Measurements from ENCODE around the gene TMEM170B. TPM values are rescaled to one million over a fixed set of nuclear protein-coding genes. Genes with fewer than 3 reads are reported as not detected.

TMEM170B gene
- total and polyA plus RNA-seq, 2 of the 8 experiments (the other 6 are each of a cell fraction or from before 2014, with no cell fraction given) = 0.80 to 4.3 TPM

- TF ChIP-seq MAX (IDR thresholded peaks at IDR 0.05) (0 out of 2 replicates have a peak, but pooled peaks have one; percentile 41), GABPA (IDR thresholded peaks at IDR 0.05; ENCODE audit: borderline replicate concordance, insufficient read depth, low read length) (no peak), ZNF274 (IDR thresholded peaks at IDR 0.05; ENCODE audit: borderline replicate concordance, extremely low read depth, low read length) (no peak), BACH1 (IDR thresholded peaks at IDR 0.05; ENCODE audit: low read length) (peak; percentile 94), SIRT6 (IDR thresholded peaks at IDR 0.05; ENCODE audit: low read length) (no peak), RXRA (IDR thresholded peaks at IDR 0.05; ENCODE audit: insufficient read depth, low read depth, low read length) (no peak), CEBPB (IDR thresholded peaks at IDR 0.05; ENCODE audit: low read depth, low read length) (no peak), RBBP5 (IDR thresholded peaks at IDR 0.05; ENCODE audit: borderline replicate concordance, low read depth, low read length) (peak; percentile 91), HDAC2 (IDR thresholded peaks at IDR 0.05; ENCODE audit: borderline replicate concordance in 1 of 2, low read depth in 2 of 2, low read length in 2 of 2) (peak; percentile 97 to 99; a peak in 3 of 4 replicates), SUZ12 (IDR thresholded peaks at IDR 0.05; ENCODE audit: low read length) (peak; percentile 41; the same call in 1 of the 2 replicates), BRCA1 (IDR thresholded peaks at IDR 0.05; ENCODE audit: low read depth, low read length) (no peak), SP4 (IDR thresholded peaks at IDR 0.05; ENCODE audit: low read length) (no peak), SIX5 (IDR thresholded peaks at IDR 0.05; ENCODE audit: low read depth, low read length) (no peak), NRF1 (IDR thresholded peaks at IDR 0.05; ENCODE audit: low read depth, low read length) (peak; percentile 50), TCF12 (IDR thresholded peaks at IDR 0.05; ENCODE audit: low read depth, low read length) (no peak), CBX5 (IDR thresholded peaks at IDR 0.05; ENCODE audit: low read depth, low read length) (no peak), ASH2L (IDR thresholded peaks at IDR 0.05; ENCODE audit: low read length) (peak; percentile 52)
- TF ChIP-seq, protein P1, sequence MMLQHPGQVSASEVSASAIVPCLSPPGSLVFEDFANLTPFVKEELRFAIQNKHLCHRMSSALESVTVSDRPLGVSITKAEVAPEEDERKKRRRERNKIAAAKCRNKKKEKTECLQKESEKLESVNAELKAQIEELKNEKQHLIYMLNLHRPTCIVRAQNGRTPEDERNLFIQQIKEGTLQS (IDR thresholded peaks at IDR 0.05; ENCODE audit: insufficient read depth, low read depth, low read length) = no peak
- TF ChIP-seq, protein P2, sequence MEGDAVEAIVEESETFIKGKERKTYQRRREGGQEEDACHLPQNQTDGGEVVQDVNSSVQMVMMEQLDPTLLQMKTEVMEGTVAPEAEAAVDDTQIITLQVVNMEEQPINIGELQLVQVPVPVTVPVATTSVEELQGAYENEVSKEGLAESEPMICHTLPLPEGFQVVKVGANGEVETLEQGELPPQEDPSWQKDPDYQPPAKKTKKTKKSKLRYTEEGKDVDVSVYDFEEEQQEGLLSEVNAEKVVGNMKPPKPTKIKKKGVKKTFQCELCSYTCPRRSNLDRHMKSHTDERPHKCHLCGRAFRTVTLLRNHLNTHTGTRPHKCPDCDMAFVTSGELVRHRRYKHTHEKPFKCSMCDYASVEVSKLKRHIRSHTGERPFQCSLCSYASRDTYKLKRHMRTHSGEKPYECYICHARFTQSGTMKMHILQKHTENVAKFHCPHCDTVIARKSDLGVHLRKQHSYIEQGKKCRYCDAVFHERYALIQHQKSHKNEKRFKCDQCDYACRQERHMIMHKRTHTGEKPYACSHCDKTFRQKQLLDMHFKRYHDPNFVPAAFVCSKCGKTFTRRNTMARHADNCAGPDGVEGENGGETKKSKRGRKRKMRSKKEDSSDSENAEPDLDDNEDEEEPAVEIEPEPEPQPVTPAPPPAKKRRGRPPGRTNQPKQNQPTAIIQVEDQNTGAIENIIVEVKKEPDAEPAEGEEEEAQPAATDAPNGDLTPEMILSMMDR (IDR thresholded peaks at IDR 0.05; ENCODE audit: control extremely low read depth in 1 of 3, insufficient read depth in 1 of 3, low read depth in 1 of 3, low read length in 3 of 3) = no peak
These were observed at the start of gene TMEM170B (continued) for GRCh38 chr6:11537229-11538051.
